Panc1 (cell line): ENCODE results near the gene TNFSF13. TPM values are rescaled to one million over a fixed set of nuclear protein-coding genes. Genes with fewer than 3 reads are reported as not detected.

Source experiments
- ATAC-seq: fragments of 200-7000 bp; cut with Tn5 transposase; 2 replicates; pipeline ENCODE4 v1.9.1; 2020; ENCODE audit warnings: mild to moderate bottlenecking, moderate library complexity
- BruUV-seq: library from RNA; stranded (reverse); fragments of 400-500 nt; replicated peaks from 2 replicates; lab custom pipeline; 2021; lab: Mats Ljungman, UMichigan
- CTCF ChIA-PET: fragments of 300-600 bp; sonication (Branson Sonifier 250); formaldehyde crosslinking; loops from one replicate; lab custom pipeline; 2022; ENCODE audit warnings: antibody characterized with exemption; lab: Charles Lee
- POLR2A ChIA-PET: fragments of 300-600 bp; sonication (Branson Sonifier 250); formaldehyde crosslinking; loops from one replicate; lab custom pipeline; 2022; ENCODE audit warnings: antibody characterized with exemption; lab: Charles Lee
- DNase-seq: peaks from one replicate; pipeline ENCODE4 v3.0.0-alpha.2; 2010; ENCODE audit warnings: low read depth, low spot score
- H3K27ac ChIP-seq: 2 replicates; pipeline ENCODE4 v1.5.1; 2011; ENCODE audit warnings: mild to moderate bottlenecking, low read length, inconsistent platforms
- H3K27me3 ChIP-seq: fragments of 200-500 bp; sonication (Bioruptor generic); 2 replicates; pipeline ENCODE4 v1.6.0; 2014; ENCODE audit warnings: low read length, inconsistent platforms; ENCODE audit not compliant: control insufficient read depth, insufficient read depth
- H3K36me3 ChIP-seq: fragments of 200-500 bp; sonication (Bioruptor generic); 2 replicates; pipeline ENCODE4 v1.5.1; 2014; ENCODE audit warnings: inconsistent platforms, mild to moderate bottlenecking, low read length, moderate library complexity; ENCODE audit not compliant: control insufficient read depth, insufficient read depth
- H3K4me1 ChIP-seq: 2 replicates; pipeline ENCODE4 v1.5.1; 2011; ENCODE audit warnings: inconsistent platforms, mild to moderate bottlenecking, low read length, moderate library complexity; ENCODE audit not compliant: control insufficient read depth, insufficient read depth
- H3K4me3 ChIP-seq, 2 experiments: 2 replicates each; pipeline ENCODE4 v1.5.1; 2011 to 2012; ENCODE audit warnings: low read depth in 2 of 2, low read length in 2 of 2, mild to moderate bottlenecking in 2 of 2, inconsistent platforms in 1 of 2, moderate library complexity in 1 of 2
- H3K9me3 ChIP-seq: fragments of 200-500 bp; sonication (Bioruptor generic); 2 replicates; pipeline ENCODE4 v1.5.1; 2014; ENCODE audit warnings: low read depth, mild to moderate bottlenecking, inconsistent platforms, low read length, moderate library complexity; ENCODE audit not compliant: control insufficient read depth, insufficient read depth
- POLR2AphosphoS5 ChIP-seq: IDR thresholded peaks from 2 replicates; pipeline ENCODE4 v1.6.1; 2012; ENCODE audit warnings: mild to moderate bottlenecking, low read depth, low read length, moderate library complexity
- SIN3A ChIP-seq: IDR thresholded peaks from 2 replicates; pipeline ENCODE4 v1.6.1; 2012; ENCODE audit warnings: low read depth, mild to moderate bottlenecking, low read length, moderate library complexity, borderline replicate concordance; ENCODE audit not compliant: insufficient read depth
- TCF7L2 ChIP-seq: IDR thresholded peaks from 2 replicates; pipeline ENCODE4 v1.6.1; 2011; ENCODE audit warnings: mild to moderate bottlenecking, low read depth, low read length, inconsistent platforms
- in situ Hi-C: cut with HindIII; loops from 2 replicates; pipeline ENCODE4 v1.10.0; 2016; ENCODE audit warnings: low sequenced_read_pairs, low pct_unique_long_range_greater_than_20kb
- intact Hi-C: fragments of 100-400 bp; cut with micrococcal nuclease; formaldehyde crosslinking; loops from one replicate; pipeline ENCODE4 v1.10.0; 2022; ENCODE audit not compliant: unreplicated experiment
- total RNA-seq: library from RNA; stranded (reverse); gene quantifications from one replicate; pipeline ENCODE4 v1.2.1, GENCODE V29; 2021; ENCODE audit not compliant: unreplicated experiment
- TF ChIP-seq, protein P1 (sequence below), 2 experiments: IDR thresholded peaks; 2 replicates each; pipeline ENCODE4 v1.6.1; 2011 to 2012; ENCODE audit warnings: low read depth in 2 of 2, control low read depth in 1 of 2, low read length in 1 of 2, mild to moderate bottlenecking in 1 of 2, moderate library complexity in 1 of 2; ENCODE audit not compliant: insufficient read depth in 1 of 2
- TF ChIP-seq, protein P2 (sequence below): fragments of 450-650 bp; IDR thresholded peaks from 2 replicates; pipeline ENCODE4 v1.5.1; 2017; ENCODE audit warnings: mild to moderate bottlenecking

The TNFSF13 gene
- total RNA-seq, 1 experiment from 2014 or later = 2.3 TPM

DNA sequence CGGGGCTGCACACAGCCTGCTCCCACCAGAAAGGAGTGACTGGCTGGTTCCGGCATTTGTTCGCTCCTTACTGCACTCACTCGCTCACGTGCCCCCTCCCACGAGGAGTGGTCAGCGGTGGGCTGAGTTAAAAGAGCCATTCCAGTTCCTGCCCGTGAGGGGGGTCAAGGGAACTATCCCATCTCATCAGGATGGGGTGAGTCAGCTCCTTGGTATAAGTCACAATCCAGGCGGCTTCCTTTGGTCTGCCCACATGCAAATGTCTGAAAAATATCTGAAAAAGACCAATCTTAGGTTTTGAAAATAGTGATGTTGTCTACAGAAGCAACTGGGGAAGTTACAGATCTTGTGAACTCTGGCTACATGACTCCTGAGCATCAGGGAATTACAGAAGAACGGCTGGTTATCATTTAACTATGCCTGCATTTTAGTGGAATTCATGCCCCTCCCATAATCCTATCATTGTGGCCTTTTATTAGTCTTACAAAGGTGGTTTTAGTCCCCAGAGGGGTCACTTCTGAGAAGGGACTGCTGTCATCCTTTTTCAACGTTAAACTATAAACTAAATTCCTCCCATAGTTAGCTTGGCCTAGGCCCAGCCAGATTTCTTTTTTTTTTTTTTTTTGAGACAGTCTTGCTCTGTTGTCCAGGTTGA is 19.5 kb upstream of the TNFSF13 start:
- intact Hi-C loops = no loop called here
- no peak for ATAC-seq
- in situ Hi-C loops = no loop called here
- DNase-seq = no peak
- Histone ChIP-seq H3K9me3 (no peaks in the 10 kb centered on the region), H3K27ac (no peak overlapping the region), H3K4me3 (no peak overlapping the region), H3K4me1 (no peaks in the 10 kb centered on the region), H3K36me3 (no peaks in the 10 kb centered on the region), H3K27me3 (no peaks in the 10 kb centered on the region)
- CTCF ChIA-PET = no interaction called here
- BruUV-seq = no TSS peak
- POLR2A ChIA-PET = interaction anchor here (0.6 kb wide), 1 partner anchor 12 kb away, joined by 4 read pairs; no protein-coding TSS in a partner anchor
- TF ChIP-seq, protein P1, sequence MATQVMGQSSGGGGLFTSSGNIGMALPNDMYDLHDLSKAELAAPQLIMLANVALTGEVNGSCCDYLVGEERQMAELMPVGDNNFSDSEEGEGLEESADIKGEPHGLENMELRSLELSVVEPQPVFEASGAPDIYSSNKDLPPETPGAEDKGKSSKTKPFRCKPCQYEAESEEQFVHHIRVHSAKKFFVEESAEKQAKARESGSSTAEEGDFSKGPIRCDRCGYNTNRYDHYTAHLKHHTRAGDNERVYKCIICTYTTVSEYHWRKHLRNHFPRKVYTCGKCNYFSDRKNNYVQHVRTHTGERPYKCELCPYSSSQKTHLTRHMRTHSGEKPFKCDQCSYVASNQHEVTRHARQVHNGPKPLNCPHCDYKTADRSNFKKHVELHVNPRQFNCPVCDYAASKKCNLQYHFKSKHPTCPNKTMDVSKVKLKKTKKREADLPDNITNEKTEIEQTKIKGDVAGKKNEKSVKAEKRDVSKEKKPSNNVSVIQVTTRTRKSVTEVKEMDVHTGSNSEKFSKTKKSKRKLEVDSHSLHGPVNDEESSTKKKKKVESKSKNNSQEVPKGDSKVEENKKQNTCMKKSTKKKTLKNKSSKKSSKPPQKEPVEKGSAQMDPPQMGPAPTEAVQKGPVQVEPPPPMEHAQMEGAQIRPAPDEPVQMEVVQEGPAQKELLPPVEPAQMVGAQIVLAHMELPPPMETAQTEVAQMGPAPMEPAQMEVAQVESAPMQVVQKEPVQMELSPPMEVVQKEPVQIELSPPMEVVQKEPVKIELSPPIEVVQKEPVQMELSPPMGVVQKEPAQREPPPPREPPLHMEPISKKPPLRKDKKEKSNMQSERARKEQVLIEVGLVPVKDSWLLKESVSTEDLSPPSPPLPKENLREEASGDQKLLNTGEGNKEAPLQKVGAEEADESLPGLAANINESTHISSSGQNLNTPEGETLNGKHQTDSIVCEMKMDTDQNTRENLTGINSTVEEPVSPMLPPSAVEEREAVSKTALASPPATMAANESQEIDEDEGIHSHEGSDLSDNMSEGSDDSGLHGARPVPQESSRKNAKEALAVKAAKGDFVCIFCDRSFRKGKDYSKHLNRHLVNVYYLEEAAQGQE (IDR thresholded peaks at IDR 0.05; ENCODE audit: insufficient read depth in 1 of 2, low read depth in 2 of 2, low read length in 1 of 2) = no peak
- TF ChIP-seq TCF7L2 (no peak), POLR2AphosphoS5 (no peak), SIN3A (no peak)
- TF ChIP-seq, protein P2, sequence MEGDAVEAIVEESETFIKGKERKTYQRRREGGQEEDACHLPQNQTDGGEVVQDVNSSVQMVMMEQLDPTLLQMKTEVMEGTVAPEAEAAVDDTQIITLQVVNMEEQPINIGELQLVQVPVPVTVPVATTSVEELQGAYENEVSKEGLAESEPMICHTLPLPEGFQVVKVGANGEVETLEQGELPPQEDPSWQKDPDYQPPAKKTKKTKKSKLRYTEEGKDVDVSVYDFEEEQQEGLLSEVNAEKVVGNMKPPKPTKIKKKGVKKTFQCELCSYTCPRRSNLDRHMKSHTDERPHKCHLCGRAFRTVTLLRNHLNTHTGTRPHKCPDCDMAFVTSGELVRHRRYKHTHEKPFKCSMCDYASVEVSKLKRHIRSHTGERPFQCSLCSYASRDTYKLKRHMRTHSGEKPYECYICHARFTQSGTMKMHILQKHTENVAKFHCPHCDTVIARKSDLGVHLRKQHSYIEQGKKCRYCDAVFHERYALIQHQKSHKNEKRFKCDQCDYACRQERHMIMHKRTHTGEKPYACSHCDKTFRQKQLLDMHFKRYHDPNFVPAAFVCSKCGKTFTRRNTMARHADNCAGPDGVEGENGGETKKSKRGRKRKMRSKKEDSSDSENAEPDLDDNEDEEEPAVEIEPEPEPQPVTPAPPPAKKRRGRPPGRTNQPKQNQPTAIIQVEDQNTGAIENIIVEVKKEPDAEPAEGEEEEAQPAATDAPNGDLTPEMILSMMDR = no peak

DNA sequence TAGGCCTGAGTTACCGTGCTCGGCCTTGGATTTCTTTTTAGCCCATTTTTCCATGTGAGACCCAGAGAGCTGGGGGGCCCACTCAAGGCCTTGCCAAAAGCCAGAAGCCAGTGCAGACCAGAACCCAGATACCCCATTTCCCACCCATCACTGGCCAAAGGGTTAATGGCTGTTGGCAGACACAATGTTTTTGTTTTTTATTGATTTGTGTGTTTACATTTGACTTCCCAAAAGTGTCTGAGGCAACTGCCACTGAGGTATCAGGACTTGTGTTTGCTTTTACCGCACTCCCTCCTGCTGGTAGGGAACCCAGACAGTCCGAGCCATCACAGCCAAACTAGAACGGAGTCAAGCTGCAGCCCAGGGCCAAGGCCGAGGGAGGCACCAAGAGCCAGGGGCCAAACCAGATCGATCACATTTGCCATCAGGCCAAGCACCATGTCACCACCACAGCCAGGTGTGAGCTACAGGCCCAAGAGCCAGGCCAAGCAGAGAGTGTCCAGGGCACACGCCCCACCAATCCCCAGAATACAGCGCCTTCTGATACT is 17.4 kb upstream of the TNFSF13 start:
- Histone ChIP-seq H3K9me3 (no peaks in the 10 kb centered on the region), H3K27ac (no peak overlapping the region), H3K36me3 (no peaks in the 10 kb centered on the region), H3K4me1 (no peaks in the 10 kb centered on the region), H3K27me3 (no peaks in the 10 kb centered on the region), H3K4me3 (no peak overlapping the region)
- BruUV-seq = no TSS peak
- DNase-seq (no peak), ATAC-seq (no peak)
- intact Hi-C loops = no loop called here
- in situ Hi-C loops = no loop called here
- CTCF ChIA-PET = no interaction called here
- POLR2A ChIA-PET = no interaction called here
- TF ChIP-seq POLR2AphosphoS5 (no peak), SIN3A (no peak), TCF7L2 (no peak)
- TF ChIP-seq, protein P2 = no peak
- TF ChIP-seq, protein P1 (IDR thresholded peaks at IDR 0.05; ENCODE audit: insufficient read depth in 1 of 2, low read depth in 2 of 2, low read length in 1 of 2) = no peak
